Upper lobe of right lung (tissue), 1 donor: ENCODE results near the gene SHB. TPM values are rescaled to one million over a fixed set of nuclear protein-coding genes. Genes with fewer than 3 reads are reported as not detected.
A peak's percentile ranks its signal among the peaks of the same experiment; 100 is the strongest.

Experiments
- ATAC-seq: fragments of 200-7000 bp; cut with Tn5 transposase; one replicate; pipeline ENCODE4 v1.9.1; 2020; ENCODE audit warnings: mild to moderate bottlenecking, moderate library complexity
- DNase-seq: peaks from one replicate; pipeline ENCODE4 v3.0.0-alpha.2; 2020
- H3K27ac ChIP-seq: fragments of 200-600 bp; one replicate; pipeline ENCODE4 v1.8.0; 2022
- H3K27me3 ChIP-seq: fragments of 200-600 bp; one replicate; pipeline ENCODE4 v1.8.0; 2022; ENCODE audit warnings: mild to moderate bottlenecking
- H3K36me3 ChIP-seq: fragments of 200-600 bp; one replicate; pipeline ENCODE4 v1.8.0; 2022
- H3K4me1 ChIP-seq: fragments of 200-600 bp; one replicate; pipeline ENCODE4 v1.8.0; 2022
- H3K4me3 ChIP-seq: fragments of 200-600 bp; one replicate; pipeline ENCODE4 v1.8.0; 2022; ENCODE audit warnings: mild to moderate bottlenecking
- H3K9me3 ChIP-seq: fragments of 200-600 bp; one replicate; pipeline ENCODE4 v1.8.0; 2022
- CTCF ChIP-seq: fragments of 200-600 bp; IDR thresholded peaks from one replicate; pipeline ENCODE4 v1.8.0; 2022; ENCODE audit warnings: antibody characterized with exemption
- intact Hi-C: fragments of 100-400 bp; cut with DNase I; formaldehyde crosslinking; loops from one replicate; pipeline ENCODE4 v1.11.0; 2022
- long read RNA-seq: library from polyadenylated mRNA; unstranded; transcript quantifications from one replicate; pipeline ENCODE4 v2.0.0, GENCODE V29; 2021
- total RNA-seq: library from RNA; stranded (reverse); fragmentation: NEBNext Ultra II Directional; extraction: Animal tissue kit (Norgen Biotek cat#: 25700); gene quantifications from one replicate; pipeline ENCODE4 v1.2.1, GENCODE V29; 2021
- donor health status: DM: no; HTN: yes; CAD: no; lungs with severe emphysema.

The SHB gene
- total RNA-seq: 33.4 TPM
- long read RNA-seq, transcript SHB-201 (6 exons, 2,783 nt): major isoform, 48 of 66 reads
- long read RNA-seq, partial matches to known transcripts: 5 of 66 reads
- long read RNA-seq, other reads (novel, unspliced or antisense): 13 of 66 reads

GRCh38 chr9:38068701-38069628 is at the start of gene SHB:
SHB (minus strand) TSS chr9:38069227; CDS start chr9:38068645, 582 bp downstream.
- H3K27me3 ChIP-seq: no peaks in the 10 kb centered on the region
- intact Hi-C loops: loop anchor here (5.0 kb wide), 1 partner anchor 52 kb away; no protein-coding TSS in a partner anchor
- no peaks in the 10 kb centered on the region for H3K36me3 ChIP-seq
- H3K9me3 ChIP-seq: no peaks in the 10 kb centered on the region
- ATAC-seq (peak; percentile 81), DNase-seq (peak; percentile 94)
- H3K4me1 ChIP-seq: peaks cover 35% of the 10 kb centered on the region
- peak within 1 kb of the TSS; percentile 93 for H3K27ac ChIP-seq
- TF ChIP-seq CTCF: peak; percentile 41
- H3K4me3 ChIP-seq: peak within 1 kb of the TSS; percentile 94

- intact Hi-C loops: no loop called here
- H3K9me3 ChIP-seq: no peaks in the 10 kb centered on the region
- TF ChIP-seq CTCF: no peak
- ATAC-seq (peak; percentile 49), DNase-seq (peak; percentile 52)
- H3K4me3 ChIP-seq: no peak overlapping the region
- no peaks in the 10 kb centered on the region for H3K36me3 ChIP-seq
- no peak overlapping the region for H3K27ac ChIP-seq
- no peaks in the 10 kb centered on the region for H3K27me3 ChIP-seq
- no peaks in the 10 kb centered on the region for H3K4me1 ChIP-seq
These were observed 48.6 kb upstream of the SHB start for GRCh38 chr9:38117651-38118050.

GRCh38 chr9:38114905-38115304 is 45.9 kb upstream of the SHB start:
- H3K36me3 ChIP-seq: no peaks in the 10 kb centered on the region
- ATAC-seq (no peak), DNase-seq (no peak)
- no peak for TF ChIP-seq CTCF
- H3K27me3 ChIP-seq: no peaks in the 10 kb centered on the region
- intact Hi-C loops: no loop called here
- H3K9me3 ChIP-seq: no peaks in the 10 kb centered on the region
- H3K4me1 ChIP-seq: no peaks in the 10 kb centered on the region
- H3K4me3 ChIP-seq: no peak overlapping the region
- no peak overlapping the region for H3K27ac ChIP-seq

GRCh38 chr9:38112456-38112855 is 43.4 kb upstream of the SHB start:
- no peak for TF ChIP-seq CTCF
- Histone ChIP-seq H3K27me3 (no peaks in the 10 kb centered on the region), H3K36me3 (no peaks in the 10 kb centered on the region), H3K4me1 (no peaks in the 10 kb centered on the region), H3K9me3 (no peaks in the 10 kb centered on the region), H3K4me3 (no peak overlapping the region), H3K27ac (no peak overlapping the region)
- DNase-seq (no peak), ATAC-seq (no peak)
- intact Hi-C loops: no loop called here

- Histone ChIP-seq H3K9me3 (no peaks in the 10 kb centered on the region), H3K27ac (no peak overlapping the region), H3K4me3 (no peak overlapping the region), H3K36me3 (no peaks in the 10 kb centered on the region), H3K27me3 (no peaks in the 10 kb centered on the region), H3K4me1 (no peaks in the 10 kb centered on the region)
- intact Hi-C loops: no loop called here
- no peak for DNase-seq
- no peak for ATAC-seq
- no peak for TF ChIP-seq CTCF
These were observed 43.0 kb upstream of the SHB start for GRCh38 chr9:38112049-38112448.
